ENCODE results near the gene ISYNA1.

Gene ISYNA1

DNA sequence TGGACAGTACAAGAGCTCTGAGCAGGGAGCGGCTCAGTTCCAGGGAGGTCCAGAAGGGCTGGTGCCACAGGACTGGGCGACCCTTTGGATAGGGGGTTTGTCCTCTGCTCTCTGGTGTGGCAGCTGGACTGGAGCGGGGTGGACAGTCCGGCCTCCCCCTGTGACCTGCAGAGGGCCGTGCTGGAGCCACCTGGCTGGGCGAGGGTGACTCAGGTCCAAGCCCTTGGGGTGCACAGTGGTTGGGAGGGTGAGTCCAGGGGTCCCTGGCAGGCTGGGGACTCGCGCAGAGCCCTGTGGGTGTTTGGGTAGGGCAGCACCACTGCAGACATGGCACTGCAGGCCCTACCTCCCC is 11.5 kb downstream of the ISYNA1 start:
- H3K4me3 ChIP-seq (ENCODE audit: insufficient read depth, low read depth, low read length, poor library complexity, severe bottlenecking) = no peak overlapping the region
- DNase-seq = no peak
- H3K9me3 ChIP-seq (ENCODE audit: control insufficient read depth, low read length) = no peaks in the 10 kb centered on the region
- peaks cover 88% of the 10 kb centered on the region for H3K4me1 ChIP-seq (ENCODE audit: control insufficient read depth, insufficient read depth, low read length, poor library complexity, severe bottlenecking)
- H3K27me3 ChIP-seq (replicated peaks; ENCODE audit: control insufficient read depth, insufficient read depth, low read length, poor library complexity, severe bottlenecking) = no peaks in the 10 kb centered on the region
- H3K27ac ChIP-seq (ENCODE audit: insufficient read depth, low read length, poor library complexity, severe bottlenecking) = no peak overlapping the region
- H3K36me3 ChIP-seq (ENCODE audit: control insufficient read depth, insufficient read depth, low read length) = no peaks in the 10 kb centered on the region

DNA sequence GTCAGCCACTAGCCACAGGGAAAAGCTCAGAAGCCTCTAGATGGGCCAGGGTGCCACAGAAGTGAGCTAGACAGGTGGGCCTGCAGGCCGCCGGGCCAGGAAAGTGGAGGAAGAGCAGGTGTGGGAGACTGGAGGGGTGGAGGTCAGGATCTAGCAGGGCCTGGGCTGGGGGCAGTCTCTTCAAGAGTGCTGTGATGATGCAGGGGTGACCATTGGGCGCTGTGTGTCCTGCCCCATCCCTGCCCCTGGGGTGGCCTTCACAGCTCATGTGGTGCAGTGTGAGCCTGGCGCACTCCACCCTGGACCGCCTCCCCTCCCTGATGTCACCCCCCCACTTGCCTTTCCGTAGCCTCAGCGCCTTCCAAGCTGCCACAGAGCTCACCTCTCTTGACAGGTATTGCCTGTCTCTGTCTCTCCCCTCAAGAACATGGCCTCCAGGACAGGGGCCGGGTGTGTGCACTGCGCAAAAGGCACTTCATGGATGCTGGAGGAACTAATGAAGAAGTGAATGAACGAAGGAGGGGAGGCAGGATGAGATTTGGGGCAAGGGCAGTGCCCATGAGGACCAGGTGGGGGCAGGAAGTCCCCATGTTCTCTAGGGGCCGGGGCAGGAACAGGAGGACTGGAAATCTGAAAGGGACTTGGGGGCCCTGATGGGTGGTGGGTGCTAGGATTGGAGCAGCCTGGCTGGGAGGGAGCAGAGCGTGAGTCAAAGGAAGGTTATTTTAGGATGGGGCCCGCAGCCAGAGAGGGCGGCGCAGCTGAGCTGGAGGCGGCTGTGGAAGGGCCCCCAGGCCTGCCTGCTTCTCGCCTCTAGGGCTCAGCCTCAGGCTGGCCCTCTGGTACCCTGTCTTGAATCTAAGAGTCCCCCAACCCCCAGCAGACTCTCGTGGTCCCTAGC is 12.2 kb downstream of the ISYNA1 start:
- Histone ChIP-seq H3K36me3 (ENCODE audit: control insufficient read depth, insufficient read depth, low read length) (no peaks in the 10 kb centered on the region), H3K4me1 (ENCODE audit: control insufficient read depth, insufficient read depth, low read length, poor library complexity, severe bottlenecking) (peaks cover 94% of the 10 kb centered on the region), H3K9me3 (ENCODE audit: control insufficient read depth, low read length) (no peaks in the 10 kb centered on the region), H3K27ac (ENCODE audit: insufficient read depth, low read length, poor library complexity, severe bottlenecking) (peak overlapping the region; percentile 45), H3K4me3 (ENCODE audit: insufficient read depth, low read depth, low read length, poor library complexity, severe bottlenecking) (no peak overlapping the region), H3K27me3 (replicated peaks; ENCODE audit: control insufficient read depth, insufficient read depth, low read length, poor library complexity, severe bottlenecking) (no peaks in the 10 kb centered on the region)
- DNase-seq = no peak

DNA sequence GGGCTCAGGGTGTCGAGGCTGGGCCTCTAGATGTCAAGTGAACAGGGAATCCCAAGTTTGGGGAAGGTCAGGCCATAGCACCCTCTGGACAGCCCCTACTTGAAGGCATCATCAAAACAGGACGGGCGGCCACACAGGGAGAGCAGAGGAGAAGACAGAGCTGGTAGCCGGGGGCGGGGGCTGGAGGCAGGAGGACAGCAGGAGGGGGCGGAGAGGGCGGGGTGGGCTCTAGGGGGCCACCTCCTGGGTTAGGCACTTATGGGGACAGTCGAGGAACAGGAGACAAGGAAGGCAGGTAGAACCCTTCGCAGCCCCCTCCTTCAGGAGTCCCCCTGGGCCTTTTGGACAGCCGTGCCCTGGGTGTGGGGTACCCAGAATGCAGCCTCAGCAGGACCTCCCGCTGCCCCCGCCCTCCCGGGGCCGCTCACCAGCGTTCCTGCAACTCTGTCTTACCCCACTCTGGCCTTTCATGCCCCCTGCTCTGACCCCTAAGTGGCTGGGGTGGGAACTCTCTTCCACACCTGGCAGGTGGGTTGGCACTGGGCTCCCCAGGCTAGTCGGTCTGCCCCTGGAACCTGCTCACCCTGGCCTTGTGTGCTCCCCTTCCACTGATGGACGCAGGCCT is 12.9 kb downstream of the ISYNA1 start:
- H3K4me1 ChIP-seq (ENCODE audit: control insufficient read depth, insufficient read depth, low read length, poor library complexity, severe bottlenecking) = peaks cover 94% of the 10 kb centered on the region
- H3K4me3 ChIP-seq (ENCODE audit: insufficient read depth, low read depth, low read length, poor library complexity, severe bottlenecking) = no peak overlapping the region
- no peaks in the 10 kb centered on the region for H3K27me3 ChIP-seq (replicated peaks; ENCODE audit: control insufficient read depth, insufficient read depth, low read length, poor library complexity, severe bottlenecking)
- DNase-seq = no peak
- peak overlapping the region; percentile 45 for H3K27ac ChIP-seq (ENCODE audit: insufficient read depth, low read length, poor library complexity, severe bottlenecking)
- no peaks in the 10 kb centered on the region for H3K9me3 ChIP-seq (ENCODE audit: control insufficient read depth, low read length)
- no peaks in the 10 kb centered on the region for H3K36me3 ChIP-seq (ENCODE audit: control insufficient read depth, insufficient read depth, low read length)

DNA sequence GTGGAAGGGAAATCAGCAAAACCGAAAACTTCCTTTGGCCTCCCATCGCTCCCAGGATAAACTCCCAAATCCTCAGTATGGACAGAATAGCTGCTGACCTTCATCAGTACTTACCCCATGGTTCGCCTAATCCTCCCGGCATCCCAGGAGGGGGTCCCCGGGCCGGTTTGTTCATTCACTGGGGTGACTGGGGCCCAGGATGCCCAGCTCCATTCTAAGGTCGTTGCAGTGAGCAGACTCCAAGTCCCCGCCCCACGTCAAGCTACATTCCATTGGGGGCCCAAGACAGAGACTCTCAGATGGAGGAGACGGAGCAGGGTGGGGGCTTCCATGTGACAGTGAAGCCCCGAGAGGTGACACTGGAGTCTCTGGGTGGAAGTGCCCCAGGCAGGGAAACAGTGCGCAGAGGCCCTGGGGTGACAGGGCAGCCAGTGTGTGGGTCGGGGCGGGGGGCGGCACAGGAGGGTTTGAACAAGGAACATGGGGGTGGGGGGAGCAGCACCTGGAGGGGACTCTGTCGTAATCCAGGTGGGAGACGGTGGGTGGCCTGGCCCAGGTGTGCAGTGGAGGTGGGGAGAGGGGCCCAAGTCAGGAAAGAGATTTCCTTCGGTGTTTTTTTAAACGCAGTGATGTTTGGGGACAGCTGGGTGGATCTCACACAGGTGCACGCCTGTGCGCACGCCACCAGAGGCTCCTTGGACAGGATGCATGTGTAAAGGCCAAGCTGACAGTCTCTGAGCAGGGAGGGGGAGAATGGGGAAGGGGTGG is 13.6 kb downstream of the ISYNA1 start:
- H3K27me3 ChIP-seq (replicated peaks; ENCODE audit: control insufficient read depth, insufficient read depth, low read length, poor library complexity, severe bottlenecking) = no peaks in the 10 kb centered on the region
- H3K4me1 ChIP-seq (ENCODE audit: control insufficient read depth, insufficient read depth, low read length, poor library complexity, severe bottlenecking) = peaks cover 90% of the 10 kb centered on the region
- no peak for DNase-seq

DNA sequence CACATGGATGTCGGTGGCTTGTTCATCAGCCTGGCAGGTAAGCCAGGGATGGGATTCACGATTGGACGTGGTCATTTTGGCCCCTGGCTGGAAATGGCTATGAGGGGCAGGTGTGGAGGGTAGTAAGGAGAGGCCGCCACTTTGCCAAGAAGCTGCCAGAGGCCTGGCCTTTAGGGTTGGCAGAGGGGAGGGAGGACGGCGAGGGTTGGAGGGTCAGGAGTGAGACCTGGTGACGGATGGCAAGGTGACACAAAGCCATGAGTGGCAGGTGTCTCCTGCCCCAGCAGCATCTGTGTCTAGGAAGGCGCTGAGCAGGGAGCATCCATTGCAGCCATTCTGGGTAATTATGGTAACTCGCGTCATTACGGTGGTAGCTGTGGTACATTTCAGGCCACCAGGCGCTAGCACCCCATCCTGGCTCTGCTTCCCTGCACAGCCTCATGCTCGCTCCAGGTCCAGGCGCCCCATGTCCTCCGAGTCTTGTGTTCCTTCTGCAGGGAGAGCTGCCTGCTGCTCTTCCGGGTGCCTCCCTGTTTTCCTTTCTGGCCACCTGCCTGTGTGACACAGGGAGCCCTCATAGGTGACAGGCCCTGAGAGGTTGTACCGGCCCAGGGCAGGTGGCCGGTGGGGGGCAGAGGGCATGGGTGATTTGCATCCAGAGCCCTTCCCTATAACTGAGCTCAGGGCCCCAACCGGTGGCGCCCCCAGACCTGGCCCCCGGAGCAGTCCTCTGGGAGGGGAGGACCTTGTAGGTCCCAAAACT is 14.5 kb downstream of the ISYNA1 start:
- H3K27me3 ChIP-seq (replicated peaks; ENCODE audit: control insufficient read depth, insufficient read depth, low read length, poor library complexity, severe bottlenecking) = no peaks in the 10 kb centered on the region
- H3K4me1 ChIP-seq (ENCODE audit: control insufficient read depth, insufficient read depth, low read length, poor library complexity, severe bottlenecking) = peaks cover 88% of the 10 kb centered on the region
- no peak for DNase-seq
- H3K36me3 ChIP-seq (ENCODE audit: control insufficient read depth, insufficient read depth, low read length) = no peaks in the 10 kb centered on the region
- peak overlapping the region; percentile 73 for H3K27ac ChIP-seq (ENCODE audit: insufficient read depth, low read length, poor library complexity, severe bottlenecking)
- no peak overlapping the region for H3K4me3 ChIP-seq (ENCODE audit: insufficient read depth, low read depth, low read length, poor library complexity, severe bottlenecking)
- H3K9me3 ChIP-seq (ENCODE audit: control insufficient read depth, low read length) = no peaks in the 10 kb centered on the region

More for the DNA sequence above, 13.6 kb downstream of the ISYNA1 start:
- Histone ChIP-seq H3K9me3 (ENCODE audit: control insufficient read depth, low read length) (no peaks in the 10 kb centered on the region), H3K27ac (ENCODE audit: insufficient read depth, low read length, poor library complexity, severe bottlenecking) (peak overlapping the region; percentile 73), H3K4me3 (ENCODE audit: insufficient read depth, low read depth, low read length, poor library complexity, severe bottlenecking) (no peak overlapping the region), H3K36me3 (ENCODE audit: control insufficient read depth, insufficient read depth, low read length) (no peaks in the 10 kb centered on the region)

DNA sequence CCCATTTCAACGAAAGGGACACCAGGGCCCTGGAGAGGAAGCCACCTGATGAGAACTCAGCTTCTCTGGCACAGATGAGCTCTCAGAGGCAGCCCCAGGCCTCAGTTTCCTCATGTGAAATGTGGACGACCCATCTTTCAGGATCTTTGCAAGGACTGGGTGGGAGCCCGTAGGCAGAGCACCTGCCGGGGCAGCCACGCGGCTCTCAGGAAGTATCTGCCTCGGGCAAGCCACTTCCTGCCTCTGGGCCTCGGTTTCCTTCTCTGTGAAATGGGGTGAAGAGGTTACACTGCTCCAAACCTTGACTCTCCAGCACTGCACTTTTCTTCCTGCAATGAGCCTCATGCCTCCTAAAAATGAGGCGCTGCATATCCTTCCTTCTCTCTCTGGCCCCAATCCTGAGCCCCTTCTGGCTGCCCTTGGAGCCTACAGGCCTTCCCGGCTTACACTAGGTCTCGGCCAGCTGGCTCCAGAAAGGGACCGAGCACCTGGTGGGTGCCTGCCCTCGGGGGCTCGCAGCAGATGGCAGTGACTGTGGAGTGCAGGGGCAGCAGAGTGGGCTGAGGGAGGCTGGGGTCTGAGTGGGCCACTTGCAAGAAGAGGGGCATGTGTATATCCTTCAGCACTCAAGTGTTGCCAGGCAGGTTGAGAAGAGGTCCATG is 15.3 kb downstream of the ISYNA1 start:
- H3K9me3 ChIP-seq (ENCODE audit: control insufficient read depth, low read length) = no peaks in the 10 kb centered on the region
- peak in 1 of 3 donors; percentile 38 for DNase-seq
- peak overlapping the region; percentile 73 for H3K27ac ChIP-seq (ENCODE audit: insufficient read depth, low read length, poor library complexity, severe bottlenecking)
- H3K4me3 ChIP-seq (ENCODE audit: insufficient read depth, low read depth, low read length, poor library complexity, severe bottlenecking) = no peak overlapping the region
- H3K27me3 ChIP-seq (replicated peaks; ENCODE audit: control insufficient read depth, insufficient read depth, low read length, poor library complexity, severe bottlenecking) = no peaks in the 10 kb centered on the region
- H3K4me1 ChIP-seq (ENCODE audit: control insufficient read depth, insufficient read depth, low read length, poor library complexity, severe bottlenecking) = peaks cover 88% of the 10 kb centered on the region
- no peaks in the 10 kb centered on the region for H3K36me3 ChIP-seq (ENCODE audit: control insufficient read depth, insufficient read depth, low read length)

DNA sequence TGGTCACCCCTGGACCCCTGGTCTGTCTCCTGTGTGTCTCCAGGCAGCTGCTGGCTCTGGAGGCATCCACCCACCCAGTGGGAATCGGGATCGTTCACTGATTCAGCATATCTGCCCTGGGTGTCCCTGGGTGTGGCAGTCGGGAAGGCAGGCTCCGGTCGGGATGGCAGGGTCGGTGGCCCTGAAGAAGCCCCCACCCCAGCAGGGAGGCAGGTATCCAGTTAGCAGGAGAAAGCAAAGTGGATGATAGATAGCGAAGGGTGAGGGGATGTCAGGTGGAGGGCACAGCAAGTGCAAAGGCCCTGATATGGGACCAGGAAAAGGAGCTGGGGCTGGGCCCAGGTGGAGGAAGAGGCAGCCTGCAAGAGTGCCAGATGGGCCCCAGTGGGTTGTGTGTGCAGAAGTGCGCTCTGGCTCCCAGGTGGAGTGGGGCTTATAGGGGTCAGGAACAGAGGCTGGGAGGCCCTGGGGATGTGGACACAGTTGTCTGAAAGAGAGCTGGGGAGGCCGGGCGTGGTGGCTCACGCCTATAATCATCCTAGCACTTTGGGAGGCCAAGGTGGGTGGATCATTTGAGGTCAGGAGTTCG is 16.5 kb downstream of the ISYNA1 start:
- no peak for DNase-seq
- H3K4me3 ChIP-seq (ENCODE audit: insufficient read depth, low read depth, low read length, poor library complexity, severe bottlenecking) = no peak overlapping the region
- no peaks in the 10 kb centered on the region for H3K36me3 ChIP-seq (ENCODE audit: control insufficient read depth, insufficient read depth, low read length)
- no peaks in the 10 kb centered on the region for H3K27me3 ChIP-seq (replicated peaks; ENCODE audit: control insufficient read depth, insufficient read depth, low read length, poor library complexity, severe bottlenecking)
- H3K27ac ChIP-seq (ENCODE audit: insufficient read depth, low read length, poor library complexity, severe bottlenecking) = peak overlapping the region; percentile 73
- H3K9me3 ChIP-seq (ENCODE audit: control insufficient read depth, low read length) = no peaks in the 10 kb centered on the region
- H3K4me1 ChIP-seq (ENCODE audit: control insufficient read depth, insufficient read depth, low read length, poor library complexity, severe bottlenecking) = peaks cover 93% of the 10 kb centered on the region

DNA sequence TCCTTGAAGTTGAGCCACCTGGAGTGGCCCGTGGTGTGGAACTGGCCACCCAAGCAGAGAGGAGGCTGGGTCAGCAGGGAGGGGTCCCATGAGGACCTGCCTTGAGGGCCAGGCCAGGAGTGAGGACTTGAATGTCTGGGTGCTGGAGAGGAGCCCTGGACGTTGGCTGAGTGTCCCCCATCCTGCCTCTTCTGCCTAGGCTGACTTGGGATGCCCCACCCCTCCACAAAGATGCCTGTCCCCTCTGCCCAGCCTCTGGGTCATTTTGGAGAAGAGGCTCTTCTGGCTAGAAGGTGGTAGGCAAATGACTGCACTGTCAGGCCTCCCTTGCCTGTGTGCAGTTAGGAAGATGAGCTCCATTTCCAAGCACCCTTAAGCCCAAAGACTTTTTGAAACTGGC is 17.0 kb downstream of the ISYNA1 start:
- DNase-seq = no peak
- Histone ChIP-seq H3K36me3 (ENCODE audit: control insufficient read depth, insufficient read depth, low read length) (no peaks in the 10 kb centered on the region), H3K27ac (ENCODE audit: insufficient read depth, low read length, poor library complexity, severe bottlenecking) (peak overlapping the region; percentile 73), H3K27me3 (replicated peaks; ENCODE audit: control insufficient read depth, insufficient read depth, low read length, poor library complexity, severe bottlenecking) (no peaks in the 10 kb centered on the region), H3K4me3 (ENCODE audit: insufficient read depth, low read depth, low read length, poor library complexity, severe bottlenecking) (peak overlapping the region; percentile 59), H3K9me3 (ENCODE audit: control insufficient read depth, low read length) (no peaks in the 10 kb centered on the region), H3K4me1 (ENCODE audit: control insufficient read depth, insufficient read depth, low read length, poor library complexity, severe bottlenecking) (peaks cover 93% of the 10 kb centered on the region)

Data from effector memory CD4-positive, alpha-beta T cell (primary cell).